Urinary bladder (tissue), 4 donors: Measurements from ENCODE around the gene THOC6. TPM values are rescaled to one million over a fixed set of nuclear protein-coding genes. Genes with fewer than 3 reads are reported as not detected.
A peak's percentile ranks its signal among the peaks of the same experiment; 100 is the strongest.

ENCODE experiments used
- DNase-seq: peaks from one replicate; pipeline ENCODE4 v3.0.0-alpha.2; 2015; ENCODE audit errors: extremely low spot score
- H3K27ac ChIP-seq: one replicate; pipeline ENCODE4 v1.5.1; 2013; ENCODE audit warnings: low read depth, mild to moderate bottlenecking, moderate library complexity
- H3K36me3 ChIP-seq: one replicate; pipeline ENCODE4 v1.6.1; 2013; ENCODE audit warnings: mild to moderate bottlenecking, moderate library complexity; ENCODE audit not compliant: insufficient read depth
- H3K4me1 ChIP-seq: one replicate; pipeline ENCODE4 v1.6.1; 2013; ENCODE audit warnings: mild to moderate bottlenecking, moderate library complexity; ENCODE audit not compliant: insufficient read depth
- H3K4me3 ChIP-seq: one replicate; pipeline ENCODE4 v1.5.1; 2013; ENCODE audit warnings: low read depth, low read length
- WGBS: extraction: QIAGEN DNeasy Blood & Tissue Kit; methylation state at CpG from one replicate; pipeline ENCODE4 v1.1.7; 2013; 5-methylcytosine and 5-hydroxymethylcytosine counted together
- polyA plus RNA-seq: library from polyadenylated mRNA; stranded (reverse); fragments of 200-250 nt; gene quantifications from one replicate; pipeline ENCODE4 v1.2.3, GENCODE V29; 2013
- total RNA-seq: library from RNA; depleted of rRNA; stranded (reverse); fragments of >200 nt; gene quantifications from one replicate; pipeline ENCODE4 v1.2.3, GENCODE V29; 2014
- donor health status: healthy with polysubstance abuse.
- donor health status: healthy.

THOC6 gene
- total and polyA plus RNA-seq, 2 donors: 9.8 to 22.8 TPM

DNA sequence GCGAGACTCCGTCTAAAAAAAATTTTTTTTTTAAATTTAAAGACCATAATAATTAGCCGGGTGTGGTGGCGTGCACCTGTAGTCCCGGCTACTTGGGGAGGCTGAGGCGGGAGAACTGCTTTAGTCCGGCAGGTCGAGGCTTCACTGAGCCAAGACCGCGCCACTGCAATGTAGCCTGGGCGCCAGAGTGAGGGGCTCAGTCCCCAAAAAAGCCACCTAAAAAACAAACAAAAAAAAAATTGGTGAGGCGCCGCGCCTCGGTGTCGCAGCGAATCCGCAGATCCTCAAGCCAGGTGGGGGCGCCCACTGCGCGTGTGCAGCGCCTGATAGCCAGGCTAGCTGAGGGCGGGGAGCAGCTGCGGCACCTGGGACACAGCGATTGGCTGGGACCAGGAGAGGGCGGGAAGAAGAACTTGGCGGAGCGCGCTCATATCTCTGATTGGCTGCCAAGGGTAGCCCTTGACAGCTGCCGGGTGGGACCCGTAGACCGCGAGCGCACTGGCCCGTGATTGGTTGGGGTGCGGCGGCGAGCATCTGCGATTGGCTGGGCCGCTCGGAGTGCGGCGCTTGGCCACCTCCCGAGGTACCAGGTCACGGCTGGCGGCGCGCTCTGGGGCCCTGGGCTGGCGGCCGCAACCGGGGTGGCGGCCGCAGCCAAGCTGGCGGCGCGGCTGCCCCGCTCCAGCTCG, 20.1 kb upstream of the THOC6 start:
- H3K4me1 ChIP-seq: peaks cover 1% of the 10 kb centered on the region
- H3K36me3 ChIP-seq: no peaks in the 10 kb centered on the region
- WGBS: 7% methylated on average over 58 of the region's 58 CpGs
- peak; percentile 94 for DNase-seq
- peak overlapping the region; percentile 38 for H3K4me3 ChIP-seq
- H3K27ac ChIP-seq: no peak overlapping the region

DNA sequence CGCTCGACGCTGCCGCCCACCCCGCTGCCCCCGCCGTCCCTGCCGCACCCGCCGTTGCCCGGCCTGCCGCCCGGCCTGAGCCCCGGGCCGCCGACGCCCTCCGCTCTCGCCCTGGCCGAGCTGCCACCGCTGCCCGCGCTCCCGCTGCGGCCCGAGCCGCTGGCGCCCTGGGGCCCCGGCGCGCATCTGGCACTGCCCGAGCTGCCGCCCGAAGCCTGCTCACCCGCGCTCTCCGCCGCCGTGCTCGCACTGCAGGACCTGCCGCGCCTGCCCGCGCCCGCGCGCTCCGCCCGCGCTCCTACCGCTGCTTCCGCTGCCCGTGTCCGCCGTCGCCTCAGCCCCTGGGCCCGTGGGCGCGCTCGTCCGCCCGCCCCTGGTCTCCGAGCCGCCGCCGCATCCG, 19.5 kb upstream of the THOC6 start:
- Histone ChIP-seq H3K4me1 (peaks cover 2% of the 10 kb centered on the region), H3K27ac (no peak overlapping the region), H3K4me3 (peak overlapping the region; percentile 38), H3K36me3 (no peaks in the 10 kb centered on the region)
- WGBS: under 1% methylated on average over 60 of the region's 67 CpGs
- DNase-seq: no peak

- Histone ChIP-seq H3K27ac (no peak overlapping the region), H3K4me3 (peak overlapping the region; percentile 38), H3K36me3 (no peaks in the 10 kb centered on the region), H3K4me1 (peaks cover 2% of the 10 kb centered on the region)
- 9% methylated on average over 25 of the region's 25 CpGs for WGBS
- no peak for DNase-seq
These were observed 19.0 kb upstream of the THOC6 start for GRCh38 chr16:3004781-3005284.

- 40% methylated on average over 13 of the region's 13 CpGs for WGBS
- no peak overlapping the region for H3K4me3 ChIP-seq
These were observed 16.5 kb upstream of the THOC6 start for GRCh38 chr16:3007059-3007956.

GRCh38 chr16:3007957-3008689, 15.7 kb upstream of the THOC6 start:
- Histone ChIP-seq H3K4me3 (no peak overlapping the region), H3K27ac (no peak overlapping the region), H3K4me1 (peaks cover 2% of the 10 kb centered on the region), H3K36me3 (no peaks in the 10 kb centered on the region)
- WGBS: 18% methylated on average over 17 of the region's 17 CpGs
- DNase-seq: no peak

More at GRCh38 chr16:3007059-3007956, 16.5 kb upstream of the THOC6 start:
- Histone ChIP-seq H3K27ac (no peak overlapping the region), H3K36me3 (no peaks in the 10 kb centered on the region), H3K4me1 (peaks cover 2% of the 10 kb centered on the region)
- no peak for DNase-seq

DNA sequence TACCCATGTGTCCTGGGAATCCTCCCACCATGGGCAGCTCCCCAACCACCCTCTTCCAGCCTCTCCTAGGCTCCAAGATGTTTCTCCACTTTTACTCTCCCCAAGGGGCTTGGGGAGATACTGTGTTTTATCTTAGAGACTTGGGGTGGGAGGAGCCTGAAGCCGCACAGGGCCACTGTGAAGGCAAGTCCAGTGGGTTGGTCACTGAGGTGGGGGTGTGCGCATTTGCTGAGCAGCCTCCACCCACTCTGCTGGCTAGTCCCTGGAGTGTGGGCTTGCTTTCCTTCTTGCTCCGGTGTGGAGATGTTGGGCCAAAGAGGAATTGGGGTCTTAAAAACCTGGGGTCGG, 15.2 kb upstream of the THOC6 start:
- Histone ChIP-seq H3K4me3 (no peak overlapping the region), H3K4me1 (peaks cover 2% of the 10 kb centered on the region), H3K27ac (no peak overlapping the region), H3K36me3 (no peaks in the 10 kb centered on the region)
- no peak for DNase-seq
- 35% methylated on average over 4 of the region's 4 CpGs for WGBS

DNA sequence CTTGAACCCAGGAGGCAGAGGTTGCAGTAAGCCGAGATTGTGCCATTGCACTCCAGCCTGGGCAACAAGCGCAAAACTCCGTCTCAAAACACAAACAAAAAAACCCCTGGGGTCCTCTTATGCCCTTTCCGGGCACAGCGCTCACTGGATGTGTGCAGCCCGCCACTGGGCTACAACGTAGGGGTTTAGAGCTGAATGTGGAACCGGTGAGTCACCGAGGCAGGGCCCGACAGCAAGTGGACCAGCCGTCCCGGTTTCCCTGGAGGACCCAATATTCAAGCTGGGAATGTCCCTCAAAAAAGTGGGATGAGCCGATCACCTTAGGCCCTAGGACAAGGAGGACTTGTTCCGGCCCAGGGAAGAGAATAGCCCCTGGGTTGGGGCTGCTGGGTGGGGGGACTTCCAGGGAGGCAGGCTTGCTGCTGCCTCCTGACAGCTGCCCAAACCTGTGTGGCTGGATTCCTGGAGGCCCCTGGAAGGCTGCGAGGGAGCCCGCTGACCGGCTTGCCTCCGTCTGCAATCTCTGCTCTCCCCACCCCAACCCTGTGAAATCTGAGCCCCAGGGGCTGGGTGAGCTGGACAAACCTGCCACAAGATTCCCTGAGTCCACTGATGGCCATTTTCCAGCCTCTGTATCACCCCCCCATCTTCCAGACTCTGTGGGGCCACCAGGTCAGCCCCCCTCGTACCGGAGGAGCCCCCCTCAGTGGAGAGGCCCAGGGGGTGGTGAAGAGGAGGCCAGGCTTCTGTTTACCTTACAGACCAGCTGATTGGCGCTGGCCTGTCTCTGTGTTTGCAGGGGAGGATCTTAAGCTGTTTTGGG, 14.1 kb upstream of the THOC6 start:
- WGBS: 33% methylated on average over 21 of the region's 21 CpGs
- peak; percentile 82 for DNase-seq
- Histone ChIP-seq H3K36me3 (no peaks in the 10 kb centered on the region), H3K4me1 (peaks cover 2% of the 10 kb centered on the region), H3K27ac (no peak overlapping the region), H3K4me3 (no peak overlapping the region)

DNA sequence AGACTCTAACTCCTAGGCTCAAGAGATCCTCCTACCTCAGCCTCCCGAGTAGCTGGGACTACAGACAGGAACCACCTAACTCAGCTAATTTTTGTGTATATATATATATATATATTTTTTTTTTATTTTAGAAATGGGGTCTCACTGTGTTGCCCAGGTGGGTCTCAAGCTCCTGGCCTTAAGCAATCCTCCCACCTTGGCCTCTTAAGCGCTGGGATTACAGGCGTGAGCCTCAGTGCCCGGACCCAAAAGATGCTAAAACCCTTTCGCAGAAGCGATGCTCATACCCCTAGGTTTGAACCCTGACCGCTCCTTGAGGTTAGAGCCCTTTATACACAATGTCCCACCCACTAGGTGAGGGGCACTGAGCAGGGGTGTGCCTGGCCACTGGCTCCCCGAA, 13.3 kb upstream of the THOC6 start:
- 81% methylated on average over 8 of the region's 8 CpGs for WGBS
- no peak overlapping the region for H3K27ac ChIP-seq
- peaks cover 2% of the 10 kb centered on the region for H3K4me1 ChIP-seq
- H3K36me3 ChIP-seq: no peaks in the 10 kb centered on the region
- DNase-seq: no peak
- H3K4me3 ChIP-seq: no peak overlapping the region

- Histone ChIP-seq H3K27ac (no peak overlapping the region), H3K4me1 (peaks cover 2% of the 10 kb centered on the region), H3K4me3 (no peak overlapping the region), H3K36me3 (no peaks in the 10 kb centered on the region)
- DNase-seq: no peak
- 12% methylated on average over 19 of the region's 19 CpGs for WGBS
These were observed 11.6 kb upstream of the THOC6 start for GRCh38 chr16:3012246-3012645.

DNA sequence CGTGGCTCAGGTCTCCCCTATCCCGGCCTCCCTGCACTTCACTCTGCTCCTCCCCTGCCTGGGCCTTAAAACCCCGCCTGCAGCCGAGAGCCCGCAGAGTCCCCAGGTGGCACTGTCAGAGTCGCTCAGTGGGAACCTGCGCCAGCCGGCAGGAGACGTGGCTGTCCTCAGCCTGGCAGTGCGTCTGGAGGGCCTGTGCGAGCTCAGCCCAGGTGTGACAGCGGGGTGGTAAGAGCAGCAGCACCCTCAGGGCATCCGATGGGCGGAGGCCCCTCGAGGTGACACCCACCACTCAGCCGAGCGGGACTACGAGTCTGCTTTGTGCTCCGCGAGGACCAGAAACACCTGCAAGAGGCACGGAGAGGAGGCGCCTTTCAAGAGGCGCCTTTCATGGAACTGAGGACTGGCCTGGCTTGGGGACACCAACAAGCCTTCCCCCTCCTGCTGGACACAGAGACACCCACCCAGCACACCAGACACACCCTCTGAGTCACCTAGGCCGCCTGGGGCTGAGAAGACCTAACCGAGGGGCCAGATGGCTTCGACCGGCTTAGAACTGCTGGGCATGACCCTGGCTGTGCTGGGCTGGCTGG, 10.9 kb upstream of the THOC6 start, which contains the start of gene CLDN9:
TSS of gene CLDN9 (plus strand) at position 96 of the 593 bp plus-strand sequence. CDS start at position 536, 440 bp downstream.
- Histone ChIP-seq H3K4me3 (no peak within 1 kb of the TSS), H3K36me3 (no peaks in the 10 kb centered on the region), H3K4me1 (peaks cover 2% of the 10 kb centered on the region), H3K27ac (no peak within 1 kb of the TSS)
- no peak for DNase-seq
- 32% methylated on average over 27 of the region's 27 CpGs for WGBS

DNA sequence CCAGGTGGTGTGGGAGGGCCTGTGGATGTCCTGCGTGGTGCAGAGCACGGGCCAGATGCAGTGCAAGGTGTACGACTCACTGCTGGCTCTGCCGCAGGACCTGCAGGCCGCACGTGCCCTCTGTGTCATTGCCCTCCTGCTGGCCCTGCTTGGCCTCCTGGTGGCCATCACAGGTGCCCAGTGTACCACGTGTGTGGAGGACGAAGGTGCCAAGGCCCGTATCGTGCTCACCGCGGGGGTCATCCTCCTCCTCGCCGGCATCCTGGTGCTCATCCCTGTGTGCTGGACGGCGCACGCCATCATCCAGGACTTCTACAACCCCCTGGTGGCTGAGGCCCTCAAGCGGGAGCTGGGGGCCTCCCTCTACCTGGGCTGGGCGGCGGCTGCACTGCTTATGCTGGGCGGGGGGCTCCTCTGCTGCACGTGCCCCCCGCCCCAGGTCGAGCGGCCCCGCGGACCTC, 10.3 kb upstream of the THOC6 start:
- Histone ChIP-seq H3K4me1 (peaks cover 2% of the 10 kb centered on the region), H3K4me3 (no peak overlapping the region), H3K27ac (no peak overlapping the region), H3K36me3 (no peaks in the 10 kb centered on the region)
- DNase-seq: no peak
- 46% methylated on average over 27 of the region's 27 CpGs for WGBS

- no peaks in the 10 kb centered on the region for H3K4me1 ChIP-seq
- H3K4me3 ChIP-seq: no peak overlapping the region
- no peak overlapping the region for H3K27ac ChIP-seq
- DNase-seq: no peak
- no peaks in the 10 kb centered on the region for H3K36me3 ChIP-seq
- WGBS: 52% methylated on average over 12 of the region's 12 CpGs
These were observed 9.7 kb upstream of the THOC6 start for GRCh38 chr16:3013998-3014690.
